Measurements from ENCODE around the gene ZBTB48. TPM values are rescaled to one million over a fixed set of nuclear protein-coding genes. Genes with fewer than 3 reads are reported as not detected.

Gene ZBTB48
- polyA plus RNA-seq, 6 donors from 2014 or later, result 13.3 to 30.2 (median 24.4) TPM

DNA sequence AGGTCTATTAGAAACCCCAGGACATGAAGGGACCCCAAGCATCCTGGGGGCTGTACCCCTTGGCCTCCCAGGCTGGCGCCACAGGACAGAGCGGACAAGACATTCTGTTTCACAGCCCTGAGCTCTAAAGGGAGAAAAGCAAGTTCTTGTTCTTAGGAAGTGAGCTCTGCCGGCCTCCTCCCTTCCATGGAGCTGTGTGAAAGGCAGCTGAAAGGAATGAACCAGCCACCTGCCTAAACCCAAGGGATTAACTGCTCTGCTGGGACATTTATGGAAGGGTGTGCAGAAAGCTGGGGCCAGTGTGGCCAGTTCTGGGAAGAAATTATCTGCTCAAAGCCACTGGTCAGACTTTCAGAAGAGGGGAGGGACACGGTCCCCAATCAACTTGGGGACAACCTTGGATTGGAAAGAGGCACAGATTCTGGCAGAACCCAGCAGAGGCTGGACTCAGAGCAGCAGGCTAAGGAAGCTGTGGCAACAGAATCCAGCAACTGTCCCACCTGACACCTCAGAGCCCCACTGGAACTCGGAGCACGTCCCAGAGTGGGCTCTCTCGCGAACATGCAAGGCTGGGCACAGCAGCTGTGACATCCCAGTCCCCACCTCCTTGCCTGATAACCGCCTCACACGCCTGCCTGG, 20.7 kb downstream of the ZBTB48 start:
- no peaks in the 10 kb centered on the region for H3K9me3 Mint-ChIP-seq
- peak overlapping the region in 2 of 6 donors; percentile 84 to 88 for H3K27ac Mint-ChIP-seq
- ATAC-seq (ENCODE audit: low read depth in 2 of 2), result no peak
- peak overlapping the region; percentile 87 to 99 (median 94) for H3K4me3 Mint-ChIP-seq
- peaks cover 26 to 47% (median 39%) of the 10 kb centered on the region in 3 donors for H3K4me1 Mint-ChIP-seq
- no peaks in the 10 kb centered on the region for H3K36me3 Mint-ChIP-seq
- H3K27me3 Mint-ChIP-seq, result no peaks in the 10 kb centered on the region
- no peak for DNase-seq

DNA sequence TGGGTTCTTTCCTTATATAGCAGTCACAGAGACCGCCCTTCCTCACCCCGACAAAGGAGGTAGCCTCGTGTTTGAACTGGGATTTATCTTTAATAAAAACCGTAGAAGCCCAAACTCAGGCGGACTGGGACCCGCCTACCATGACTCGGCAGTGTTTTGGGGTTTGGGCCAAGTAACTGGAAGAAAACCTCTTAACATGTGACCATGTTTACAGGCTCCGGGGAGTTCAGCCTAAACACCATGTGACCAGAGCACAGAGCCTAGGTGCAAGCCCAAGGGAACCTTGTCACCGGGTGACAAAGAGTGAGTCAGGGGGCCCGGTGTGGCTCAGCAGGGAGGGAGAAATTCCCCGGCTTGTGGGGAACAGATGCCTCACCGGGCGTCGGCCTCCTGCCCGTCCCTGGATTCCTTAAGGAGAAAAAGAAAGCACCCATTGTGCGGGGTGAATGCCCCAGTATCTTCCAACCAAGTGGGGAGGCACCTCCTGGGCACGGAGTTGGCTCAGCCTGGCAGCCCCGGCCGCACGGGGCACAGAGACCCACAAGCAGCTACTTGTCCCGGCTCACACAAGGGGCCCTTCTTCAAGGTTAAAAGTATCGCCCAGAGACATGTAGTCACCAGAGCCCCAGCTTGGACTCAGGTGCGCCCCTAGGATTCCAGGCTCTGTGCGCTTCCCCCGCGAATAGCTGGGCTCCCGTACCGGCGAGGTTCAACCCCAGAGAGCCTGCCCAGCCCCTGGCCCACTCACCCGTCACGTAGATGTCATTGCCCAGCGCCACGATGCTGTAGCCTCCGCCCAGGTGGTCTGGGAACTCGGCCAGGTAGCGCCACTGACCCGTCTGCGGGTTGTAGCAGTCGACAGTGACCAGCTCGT, 21.5 kb downstream of the ZBTB48 start:
- Mint-ChIP-seq H3K4me3 (peak overlapping the region; percentile 87 to 99 (median 94)), H3K36me3 (no peaks in the 10 kb centered on the region), H3K9me3 (no peaks in the 10 kb centered on the region), H3K4me1 (peaks cover 21 to 41% (median 32%) of the 10 kb centered on the region in 3 donors), H3K27me3 (no peaks in the 10 kb centered on the region), H3K27ac (peak overlapping the region in 5 of 6 donors; percentile 19 to 88 (median 83))
- peak; percentile 8 to 14 for ATAC-seq (ENCODE audit: low read depth in 2 of 2)
- DNase-seq, result peak; percentile 29

DNA sequence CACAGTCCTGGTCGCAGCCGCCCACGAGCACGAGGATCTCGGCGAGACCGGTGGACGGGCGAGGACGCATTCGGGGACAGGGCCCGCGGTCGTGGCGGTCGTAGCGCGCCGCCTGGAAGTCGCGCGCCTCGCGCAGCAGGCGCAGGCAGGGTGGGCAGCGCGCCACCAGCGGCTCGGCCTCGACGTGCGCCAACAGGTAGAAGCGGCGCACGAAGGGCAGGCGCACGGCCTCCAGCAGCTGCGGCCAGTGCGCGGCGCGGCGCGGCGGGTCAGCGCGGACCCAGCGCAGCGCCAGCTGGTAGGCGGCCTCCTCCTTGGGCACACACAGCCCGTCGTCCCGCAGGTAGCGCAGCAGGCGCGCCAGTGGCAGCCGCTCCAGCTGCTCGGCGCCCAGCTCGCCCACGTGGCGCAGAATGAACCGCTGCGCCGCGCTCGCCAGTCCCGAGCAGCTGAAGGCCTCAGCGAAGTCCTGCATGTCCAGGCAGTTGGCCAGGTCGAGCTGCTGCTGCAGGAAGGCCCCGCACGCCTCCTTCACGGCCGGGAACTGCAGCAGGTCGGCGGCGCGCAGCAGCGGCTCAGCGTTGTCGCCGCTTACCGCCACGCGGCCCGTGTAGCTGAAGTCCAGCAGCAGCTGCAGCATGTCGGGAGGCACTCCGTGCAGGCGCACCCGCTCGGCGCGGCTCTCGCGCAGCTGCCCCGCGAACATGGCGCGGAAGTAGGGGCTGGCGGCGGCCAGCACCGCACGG, 22.3 kb downstream of the ZBTB48 start:
- peak overlapping the region; percentile 87 to 99 (median 94) for H3K4me3 Mint-ChIP-seq
- H3K9me3 Mint-ChIP-seq, result no peaks in the 10 kb centered on the region
- no peaks in the 10 kb centered on the region for H3K27me3 Mint-ChIP-seq
- peaks cover 19 to 37% (median 31%) of the 10 kb centered on the region in 3 donors for H3K4me1 Mint-ChIP-seq
- no peaks in the 10 kb centered on the region for H3K36me3 Mint-ChIP-seq
- ATAC-seq (ENCODE audit: low read depth in 2 of 2) (peak; percentile 29), DNase-seq (peak; percentile 20)
- peak overlapping the region in 3 of 6 donors; percentile 85 to 91 (median 88) for H3K27ac Mint-ChIP-seq

DNA sequence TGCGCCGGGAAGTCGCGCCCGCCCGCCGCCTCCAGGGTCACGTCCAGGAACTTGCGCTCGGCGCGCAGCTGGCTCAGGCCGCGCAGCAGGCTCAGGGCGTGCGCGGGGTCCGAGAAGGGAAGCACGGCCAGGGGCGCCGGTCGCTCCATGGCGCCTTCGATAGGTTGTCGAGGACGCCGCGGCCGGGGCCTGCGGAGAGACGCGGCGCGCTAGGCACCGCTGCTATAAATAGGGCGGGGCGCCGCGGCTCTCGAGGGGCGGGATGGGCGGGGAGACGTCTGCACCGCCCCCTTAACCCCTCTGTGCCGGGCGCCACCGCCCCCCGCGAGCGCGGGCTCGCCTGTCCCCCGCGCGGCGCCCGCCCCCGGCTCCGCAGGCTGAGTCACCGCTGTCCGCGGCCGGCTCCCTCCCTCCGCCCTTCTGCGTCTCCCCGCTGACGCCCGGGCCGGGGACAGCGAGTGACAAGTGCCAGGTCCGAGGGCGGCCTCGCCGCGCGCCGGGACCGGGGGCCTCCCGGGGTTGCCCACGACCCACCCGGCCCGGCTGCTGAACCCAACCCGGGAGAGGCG, 23.0 kb downstream of the ZBTB48 start, which contains the start of gene KLHL21:
Gene KLHL21, minus strand, starts transcription at position 201 of the 569 bp plus-strand sequence. Its CDS starts 52 bp downstream, at position 149.
- H3K9me3 Mint-ChIP-seq, result no peaks in the 10 kb centered on the region
- peak within 1 kb of the TSS; percentile 91 to 98 (median 96) for H3K27ac Mint-ChIP-seq
- H3K4me3 Mint-ChIP-seq, result peak within 1 kb of the TSS; percentile 91 to 99 (median 94)
- H3K36me3 Mint-ChIP-seq, result no peaks in the 10 kb centered on the region
- peaks cover 19 to 37% (median 31%) of the 10 kb centered on the region in 3 donors for H3K4me1 Mint-ChIP-seq
- DNase-seq (peak; percentile 80), ATAC-seq (ENCODE audit: low read depth in 2 of 2) (peak; percentile 65 to 69)
- H3K27me3 Mint-ChIP-seq, result no peaks in the 10 kb centered on the region

- ATAC-seq (ENCODE audit: low read depth in 2 of 2) (peak; percentile 65 to 68), DNase-seq (peak; percentile 79)
- no peaks in the 10 kb centered on the region for H3K27me3 Mint-ChIP-seq
- peak overlapping the region; percentile 91 to 99 (median 94) for H3K4me3 Mint-ChIP-seq
- H3K9me3 Mint-ChIP-seq, result no peaks in the 10 kb centered on the region
- peaks cover 19 to 37% (median 31%) of the 10 kb centered on the region in 3 donors for H3K4me1 Mint-ChIP-seq
- H3K36me3 Mint-ChIP-seq, result no peaks in the 10 kb centered on the region
- peak overlapping the region; percentile 91 to 98 (median 96) for H3K27ac Mint-ChIP-seq
Measured at GRCh38 chr1:6603238-6603914, 23.6 kb downstream of the ZBTB48 start.

DNA sequence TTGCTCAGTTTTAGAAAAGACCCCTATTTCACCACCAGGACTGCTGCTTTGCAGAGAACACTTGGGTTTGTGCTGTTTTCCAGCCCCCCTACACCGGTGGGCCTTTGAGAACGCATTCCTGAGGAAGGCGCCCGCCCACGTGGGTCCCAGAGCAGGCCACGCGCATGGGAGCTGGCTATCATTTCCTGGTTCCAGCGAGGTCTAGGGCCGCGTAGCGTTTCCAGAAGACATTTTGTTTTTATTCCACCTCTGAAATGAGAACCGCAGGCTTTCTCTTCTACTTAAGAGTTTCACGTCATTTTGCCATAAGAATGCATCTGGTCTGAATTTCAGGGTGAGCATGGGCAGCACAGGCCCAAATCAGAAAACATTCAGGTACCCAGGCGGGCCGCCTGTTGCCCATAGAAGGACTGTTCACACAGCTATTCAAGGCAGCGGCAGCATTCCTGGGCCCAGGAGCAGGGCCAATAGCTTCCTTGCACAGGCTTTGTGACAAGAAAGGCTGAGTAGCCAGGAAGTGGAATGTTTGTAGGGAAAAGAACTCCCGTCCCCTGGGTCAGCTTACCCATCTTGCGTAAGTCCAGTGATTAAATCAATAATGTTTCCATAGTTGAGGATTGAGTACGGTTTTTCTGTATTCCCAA, 24.2 kb downstream of the ZBTB48 start:
- H3K4me3 Mint-ChIP-seq, result peak overlapping the region; percentile 91 to 99 (median 94)
- H3K36me3 Mint-ChIP-seq, result no peaks in the 10 kb centered on the region
- ATAC-seq (ENCODE audit: low read depth in 2 of 2) (no peak), DNase-seq (no peak)
- H3K27me3 Mint-ChIP-seq, result no peaks in the 10 kb centered on the region
- peaks cover 19 to 32% (median 25%) of the 10 kb centered on the region in 3 donors for H3K4me1 Mint-ChIP-seq
- H3K9me3 Mint-ChIP-seq, result no peaks in the 10 kb centered on the region
- H3K27ac Mint-ChIP-seq, result peak overlapping the region; percentile 91 to 98 (median 96)

DNA sequence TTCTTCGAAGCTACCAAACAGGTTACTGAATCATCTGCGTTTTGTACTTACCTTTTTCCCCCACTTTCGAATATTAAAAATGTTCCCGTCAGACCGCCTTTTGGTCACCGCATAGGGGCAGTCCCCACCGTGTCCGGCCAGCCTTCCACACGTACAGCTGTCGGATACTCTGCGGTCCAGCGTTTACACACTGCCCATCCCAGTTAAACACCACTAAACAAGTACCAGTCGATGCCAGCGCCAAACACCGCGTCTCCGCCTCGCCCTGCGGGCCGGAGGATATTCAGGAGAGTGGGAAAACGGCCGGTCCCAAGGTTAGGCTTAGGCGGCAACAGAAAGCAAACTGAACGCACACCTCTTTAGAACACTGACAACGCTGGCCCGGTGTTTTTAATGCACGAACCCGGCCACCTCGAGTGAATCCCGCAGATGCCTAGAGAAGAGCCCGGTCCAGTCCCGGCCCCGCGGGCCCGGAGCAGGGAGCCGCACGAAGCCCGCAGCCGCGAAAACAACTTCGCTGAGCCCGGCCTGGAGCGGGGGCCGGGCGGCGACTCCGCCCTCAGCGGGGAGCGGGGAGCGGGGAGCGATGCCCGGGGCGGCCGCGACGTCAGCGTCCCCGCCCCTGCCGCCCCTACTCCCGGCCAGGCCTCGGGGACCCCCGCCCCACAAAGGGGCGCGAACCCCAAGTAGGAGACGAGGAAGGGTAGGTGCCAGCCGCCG, 33.0 kb downstream of the ZBTB48 start:
- Mint-ChIP-seq H3K36me3 (no peaks in the 10 kb centered on the region), H3K4me1 (peaks cover 14 to 20% (median 18%) of the 10 kb centered on the region in 3 donors), H3K27ac (peak overlapping the region; percentile 34 to 87 (median 76)), H3K9me3 (no peaks in the 10 kb centered on the region), H3K4me3 (peak overlapping the region; percentile 88 to 95 (median 92)), H3K27me3 (no peaks in the 10 kb centered on the region)
- no peak for DNase-seq
- peak; percentile 34 to 42 for ATAC-seq (ENCODE audit: low read depth in 2 of 2)

DNA sequence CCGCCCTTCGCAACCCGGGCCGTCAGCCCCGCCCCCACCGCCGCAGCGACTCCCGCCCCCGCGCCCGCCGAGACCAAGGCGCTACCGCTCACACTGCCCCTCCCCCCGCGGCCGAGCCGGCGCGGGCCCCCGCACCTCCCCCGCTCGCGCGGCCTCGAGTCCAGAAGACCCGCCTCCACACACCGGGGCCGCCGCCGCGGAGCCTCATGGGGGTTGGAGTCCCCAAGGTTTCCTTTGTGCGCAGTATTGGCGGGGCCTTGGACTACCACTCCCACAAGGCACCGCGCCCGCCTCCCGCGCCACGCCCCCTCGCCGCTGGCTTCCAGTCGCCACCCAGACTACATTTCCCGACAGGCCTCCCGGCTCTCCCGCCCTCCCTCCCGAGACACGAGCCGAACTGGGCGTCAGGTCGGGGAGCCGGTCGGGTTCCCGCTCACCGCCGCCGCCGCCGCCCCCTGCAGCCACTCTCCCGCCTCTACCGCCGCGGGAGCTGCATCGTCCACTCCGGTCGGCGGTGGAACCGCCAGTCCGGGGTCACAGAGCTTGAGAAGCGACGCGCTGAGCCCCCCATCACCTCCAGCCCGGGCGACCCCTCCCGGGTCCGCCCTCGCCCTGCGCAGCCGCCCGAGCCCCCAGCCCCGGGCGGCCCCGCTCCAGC, 33.7 kb downstream of the ZBTB48 start, which contains the start of gene PHF13:
Gene PHF13, plus strand, starts transcription at position 371 of the 658 bp plus-strand sequence. CDS start 336 bp downstream, outside the sequence.
- Mint-ChIP-seq H3K4me3 (peak within 1 kb of the TSS; percentile 88 to 95 (median 92)), H3K36me3 (no peaks in the 10 kb centered on the region), H3K9me3 (no peaks in the 10 kb centered on the region), H3K27me3 (no peaks in the 10 kb centered on the region), H3K27ac (peak within 1 kb of the TSS; percentile 34 to 87 (median 80)), H3K4me1 (peaks cover 14 to 20% (median 18%) of the 10 kb centered on the region in 3 donors)
- ATAC-seq (ENCODE audit: low read depth in 2 of 2) (peak; percentile 92 to 94), DNase-seq (peak; percentile 100)

DNA sequence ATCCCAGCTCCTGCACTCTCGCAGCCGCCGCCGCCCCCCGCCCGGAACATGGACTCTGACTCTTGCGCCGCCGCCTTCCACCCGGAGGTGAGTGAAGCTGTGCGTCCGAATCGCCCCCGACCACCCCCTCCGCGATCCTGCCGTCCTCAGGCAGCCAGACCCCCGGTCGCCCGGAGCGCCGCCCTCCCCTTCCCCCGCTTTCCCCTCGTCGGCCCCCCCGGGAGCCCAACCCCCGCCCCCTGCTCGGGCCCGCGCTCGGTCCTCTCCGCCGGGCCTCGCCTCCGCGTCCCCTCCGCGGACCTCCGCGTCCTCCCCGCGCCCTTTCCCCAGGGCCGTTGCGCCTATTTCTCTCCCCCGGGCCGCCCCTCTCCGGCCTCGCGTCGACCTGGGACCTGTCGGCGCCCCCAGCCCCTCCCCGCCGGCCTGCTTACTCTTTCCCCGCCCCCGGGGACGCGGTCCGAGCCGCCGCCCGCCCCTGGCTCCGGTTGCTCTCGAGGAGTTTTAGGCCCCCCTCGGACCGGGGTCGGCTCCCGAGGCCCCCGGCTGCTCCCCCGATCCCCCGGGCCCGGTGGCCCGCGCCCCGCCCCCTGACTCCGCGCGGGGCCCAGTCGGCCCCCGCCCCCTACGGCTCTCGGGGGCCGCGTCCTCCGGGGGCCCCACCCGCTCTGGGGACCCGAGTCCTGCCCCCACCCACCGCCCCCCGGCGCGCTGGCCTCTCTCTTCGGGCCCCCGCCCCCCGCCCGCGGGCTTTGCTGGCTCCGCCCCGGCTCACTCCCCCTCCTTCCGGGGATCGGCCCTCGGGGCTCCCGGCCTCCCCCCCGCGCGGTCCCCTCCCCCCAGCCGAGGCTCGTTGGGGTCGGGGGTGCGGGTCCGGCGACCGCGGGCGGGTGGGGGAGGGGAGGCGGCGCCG, 34.5 kb downstream of the ZBTB48 start:
- Mint-ChIP-seq H3K4me1 (peaks cover 14 to 20% (median 18%) of the 10 kb centered on the region in 3 donors), H3K27me3 (no peaks in the 10 kb centered on the region)

More for the DNA sequence above, 34.5 kb downstream of the ZBTB48 start:
- Mint-ChIP-seq H3K27ac (no peak overlapping the region), H3K9me3 (no peaks in the 10 kb centered on the region), H3K36me3 (no peaks in the 10 kb centered on the region), H3K4me3 (peak overlapping the region; percentile 85 to 93 (median 90))
- DNase-seq (peak; percentile 49), ATAC-seq (ENCODE audit: low read depth in 2 of 2) (no peak)
